B cell (primary cell): ENCODE data around the gene BARHL1. TPM values are rescaled to one million over a fixed set of nuclear protein-coding genes. Genes with fewer than 3 reads are reported as not detected.

ENCODE experiments used
- ATAC-seq: fragments of 200-7000 bp; cut with Tn5 transposase; one replicate; pipeline ENCODE4 v1.10.0; 2021; ENCODE audit warnings: low read depth, mild to moderate bottlenecking, moderate number of reproducible peaks, moderate library complexity
- CTCF ChIA-PET: fragments of 350-600 bp; sonication (Branson Sonifier 250); formaldehyde crosslinking; loops from one replicate; lab custom pipeline; 2021; ENCODE audit warnings: antibody characterized with exemption, inconsistent platforms; lab: Charles Lee
- POLR2A ChIA-PET: fragments of 350-600 bp; sonication (Branson Sonifier 250); formaldehyde crosslinking; loops from one replicate; lab custom pipeline; 2021; ENCODE audit warnings: antibody characterized with exemption; lab: Charles Lee
- DNase-seq: peaks from one replicate; pipeline ENCODE4 v3.0.0; 2013
- H2AFZ ChIP-seq: 2 replicates; pipeline ENCODE4 v1.6.1; 2012; ENCODE audit warnings: mild to moderate bottlenecking, low read depth, low read length; ENCODE audit not compliant: insufficient read depth, poor library complexity, severe bottlenecking
- H3K27ac ChIP-seq, 2 donors: 1 replicate in 1 of 2; 2 replicates in 1 of 2; pipeline ENCODE4 v1.5.1; 2012 to 2013; ENCODE audit warnings: low read length in 2 of 2, mild to moderate bottlenecking in 2 of 2, moderate library complexity in 1 of 2
- H3K27me3 ChIP-seq, 4 experiments: fragments of 200-600 bp in 1 of 4; sonication (generic) in 1 of 4; replicated peaks in 1 of 4; 1 replicate in 2 of 4; 2 replicates in 2 of 4; pipeline versions ENCODE4 v1.6.1 to v1.7.0; 2013 to 2016; ENCODE audit warnings: low read length in 3 of 4, mild to moderate bottlenecking in 2 of 4, mixed read lengths in 1 of 4, moderate library complexity in 1 of 4; ENCODE audit not compliant: insufficient read depth in 4 of 4, control insufficient read depth in 3 of 4; ENCODE audit errors: control extremely low read depth in 1 of 4
- H3K36me3 ChIP-seq, 2 experiments: replicated peaks in 1 of 2; 1 replicate in 1 of 2; 2 replicates in 1 of 2; pipeline versions ENCODE4 v1.6.1 to v1.7.1; 2013; ENCODE audit warnings: low read length in 1 of 2; ENCODE audit not compliant: insufficient read depth in 2 of 2, control insufficient read depth in 1 of 2; ENCODE audit errors: control extremely low read depth in 1 of 2, extremely low read depth in 1 of 2
- H3K4me1 ChIP-seq, 2 donors: fragments of 200-600 bp in 1 of 2; sonication (generic) in 1 of 2; 1 replicate in 1 of 2; 2 replicates in 1 of 2; pipeline versions ENCODE4 v1.5.1 to v1.6.1; 2013 to 2017; ENCODE audit warnings: low read length in 2 of 2; ENCODE audit not compliant: control insufficient read depth in 2 of 2, insufficient read depth in 2 of 2
- H3K4me2 ChIP-seq: replicated peaks from 2 replicates; pipeline ENCODE3; 2012; ENCODE audit warnings: mild to moderate bottlenecking, low read depth, low read length; ENCODE audit not compliant: poor library complexity, severe bottlenecking
- H3K4me3 ChIP-seq, 5 experiments: fragments of 200-600 bp in 1 of 5; sonication (generic) in 1 of 5; 1 replicate in 3 of 5; 2 replicates in 2 of 5; pipeline versions ENCODE4 v1.5.1 to v1.7.0; 2011 to 2016; ENCODE audit warnings: low read length in 4 of 5, mild to moderate bottlenecking in 4 of 5, low read depth in 2 of 5, control low read depth in 1 of 5, moderate library complexity in 1 of 5; ENCODE audit not compliant: insufficient read depth in 1 of 5; ENCODE audit errors: control extremely low read depth in 1 of 5, extremely low read depth in 1 of 5
- H3K79me2 ChIP-seq: fragments of 200-600 bp; sonication (generic); one replicate; pipeline ENCODE4 v1.6.0; 2016; ENCODE audit warnings: low read length; ENCODE audit not compliant: control insufficient read depth, insufficient read depth
- H3K9ac ChIP-seq: fragments of 200-600 bp; sonication (generic); 2 replicates; pipeline ENCODE4 v1.6.1; 2017; ENCODE audit warnings: mild to moderate bottlenecking, low read length, moderate library complexity
- H3K9me3 ChIP-seq, 3 donors: one replicate each; pipeline versions ENCODE4 v1.6.1 to v1.7.1; 2013; ENCODE audit warnings: low read length in 2 of 3; ENCODE audit not compliant: control insufficient read depth in 2 of 3, insufficient read depth in 1 of 3; ENCODE audit errors: control extremely low read depth in 1 of 3
- H4K20me1 ChIP-seq: 2 replicates; pipeline ENCODE4 v1.6.0; 2012; ENCODE audit warnings: mild to moderate bottlenecking, low read length; ENCODE audit not compliant: insufficient read depth, control insufficient read depth, poor library complexity, severe bottlenecking
- H3K27ac Mint-ChIP-seq: one replicate; pipeline ENCODE4 v1.8.0; 2021; ENCODE audit warnings: mixed read lengths
- H3K27me3 Mint-ChIP-seq: one replicate; pipeline ENCODE4 v1.8.0; 2021; ENCODE audit warnings: mixed read lengths
- H3K4me1 Mint-ChIP-seq: one replicate; pipeline ENCODE4 v1.8.0; 2021; ENCODE audit warnings: mixed read lengths
- H3K4me3 Mint-ChIP-seq: one replicate; pipeline ENCODE4 v1.8.0; 2021; ENCODE audit warnings: mixed read lengths
- H3K9me3 Mint-ChIP-seq: one replicate; pipeline ENCODE4 v1.8.0; 2022; ENCODE audit warnings: mixed read lengths; ENCODE audit not compliant: insufficient read depth
- EZH2 ChIP-seq: IDR thresholded peaks from 2 replicates; pipeline ENCODE4 v1.6.1; 2012; ENCODE audit warnings: borderline replicate concordance, low read depth, mild to moderate bottlenecking, moderate library complexity, low read length; ENCODE audit not compliant: insufficient read depth, poor library complexity, severe bottlenecking
- whole genome bisulfite sequencing: methylation state at CpG from one replicate; pipeline ENCODE4 v1.1.5; 2013; ENCODE audit warnings: missing lambda C conversion rate; ENCODE audit not compliant: insufficient coverage; 5-methylcytosine and 5-hydroxymethylcytosine counted together
- intact Hi-C: fragments of 100-400 bp; cut with micrococcal nuclease; formaldehyde crosslinking; loops from one replicate; pipeline ENCODE4 v1.10.0; 2022
- polyA plus RNA-seq: library from polyadenylated mRNA; depleted of rRNA; stranded (reverse); fragments of >200 nt; gene quantifications from 2 replicates; pipeline ENCODE4 v1.2.3, GENCODE V29; 2012
- total RNA-seq, 2 donors: library from RNA; stranded (reverse); fragments of 120-200 nt in 1 of 2; gene quantifications; 1 replicate in 1 of 2; 2 replicates in 1 of 2; pipeline versions ENCODE4 v1.2.3 to v1.2.4, GENCODE V29; 2013 to 2022
- TF ChIP-seq, protein P1 (sequence below): fragments of 200-600 bp; IDR thresholded peaks from one replicate; pipeline ENCODE4 v1.8.0; 2022; ENCODE audit warnings: antibody characterized with exemption, mild to moderate bottlenecking

Gene BARHL1
- total and polyA plus RNA-seq, 2 donors (not counting 1 experiment from before 2014, with no cell fraction given) = not detected

DNA sequence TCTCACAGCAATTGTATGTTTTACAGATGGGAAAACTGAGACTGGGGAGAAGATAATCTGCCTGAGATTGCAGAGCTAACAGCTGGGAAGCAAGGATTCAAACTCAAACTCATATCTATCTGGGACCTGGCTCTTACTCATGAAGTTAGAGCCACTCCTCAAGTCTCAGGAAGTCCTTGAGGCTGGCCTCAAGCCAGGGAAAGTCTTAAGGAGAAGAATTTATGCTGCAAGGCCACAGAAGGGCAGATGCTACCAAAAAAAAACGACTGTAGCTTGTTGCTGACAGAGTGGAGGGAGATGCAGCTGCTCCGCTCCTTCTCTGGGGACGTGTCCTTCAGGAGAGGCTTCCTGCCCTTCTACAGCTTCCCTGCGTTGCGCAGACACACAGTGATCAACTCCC lies 39.8 kb downstream of the BARHL1 start:
- H3K4me2 ChIP-seq = no peak overlapping the region
- no peaks in the 10 kb centered on the region for H3K9me3 ChIP-seq
- ChIA-PET CTCF (interaction anchor here (0.7 kb wide), 1 partner anchor 113 kb away, joined by 3 read pairs; no protein-coding TSS in a partner anchor), POLR2A (no interaction called here)
- no peak overlapping the region for H2AFZ ChIP-seq
- WGBS = 84% methylated on average over 5 of the region's 5 CpGs
- no peak overlapping the region for H3K27ac Mint-ChIP-seq
- H3K27me3 Mint-ChIP-seq = no peaks in the 10 kb centered on the region
- DNase-seq = no peak
- no peak overlapping the region for H3K9ac ChIP-seq
- H3K4me1 Mint-ChIP-seq = no peaks in the 10 kb centered on the region
- no peak for ATAC-seq
- intact Hi-C loops = no loop called here
- no peaks in the 10 kb centered on the region for H3K27me3 ChIP-seq
- H3K4me3 ChIP-seq = no peak overlapping the region
- H3K4me1 ChIP-seq = no peaks in the 10 kb centered on the region
- no peak overlapping the region for H3K4me3 Mint-ChIP-seq
- no peak overlapping the region for H3K27ac ChIP-seq
- no peaks in the 10 kb centered on the region for H3K79me2 ChIP-seq
- H4K20me1 ChIP-seq = no peaks in the 10 kb centered on the region
- peaks cover 0 to 32% of the 10 kb centered on the region in 2 experiments for H3K36me3 ChIP-seq
- H3K9me3 Mint-ChIP-seq = no peaks in the 10 kb centered on the region
- no peak for TF ChIP-seq EZH2
- TF ChIP-seq, protein P1, sequence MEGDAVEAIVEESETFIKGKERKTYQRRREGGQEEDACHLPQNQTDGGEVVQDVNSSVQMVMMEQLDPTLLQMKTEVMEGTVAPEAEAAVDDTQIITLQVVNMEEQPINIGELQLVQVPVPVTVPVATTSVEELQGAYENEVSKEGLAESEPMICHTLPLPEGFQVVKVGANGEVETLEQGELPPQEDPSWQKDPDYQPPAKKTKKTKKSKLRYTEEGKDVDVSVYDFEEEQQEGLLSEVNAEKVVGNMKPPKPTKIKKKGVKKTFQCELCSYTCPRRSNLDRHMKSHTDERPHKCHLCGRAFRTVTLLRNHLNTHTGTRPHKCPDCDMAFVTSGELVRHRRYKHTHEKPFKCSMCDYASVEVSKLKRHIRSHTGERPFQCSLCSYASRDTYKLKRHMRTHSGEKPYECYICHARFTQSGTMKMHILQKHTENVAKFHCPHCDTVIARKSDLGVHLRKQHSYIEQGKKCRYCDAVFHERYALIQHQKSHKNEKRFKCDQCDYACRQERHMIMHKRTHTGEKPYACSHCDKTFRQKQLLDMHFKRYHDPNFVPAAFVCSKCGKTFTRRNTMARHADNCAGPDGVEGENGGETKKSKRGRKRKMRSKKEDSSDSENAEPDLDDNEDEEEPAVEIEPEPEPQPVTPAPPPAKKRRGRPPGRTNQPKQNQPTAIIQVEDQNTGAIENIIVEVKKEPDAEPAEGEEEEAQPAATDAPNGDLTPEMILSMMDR = no peak

DNA sequence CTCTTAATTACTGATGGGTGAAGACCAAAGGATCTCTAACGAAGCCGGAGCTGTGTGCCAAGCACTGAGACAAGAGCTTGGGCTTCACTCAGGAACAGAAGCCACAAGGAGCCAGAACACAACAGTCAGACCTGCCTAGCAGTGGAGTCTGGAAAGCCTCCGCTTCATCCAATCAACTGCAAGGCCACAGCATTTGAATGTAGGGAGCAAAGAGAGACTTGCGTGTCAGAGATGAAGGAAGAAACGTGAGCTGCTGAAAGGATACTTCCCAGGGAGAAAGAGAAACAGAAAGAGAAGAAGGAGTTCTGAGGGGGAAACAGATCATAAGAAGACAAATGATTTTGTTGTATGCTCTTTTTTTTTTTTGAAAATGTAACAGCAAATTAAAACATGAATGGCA lies 43.9 kb downstream of the BARHL1 start:
- Mint-ChIP-seq H3K4me3 (no peak overlapping the region), H3K27ac (no peak overlapping the region), H3K4me1 (no peaks in the 10 kb centered on the region), H3K27me3 (no peaks in the 10 kb centered on the region), H3K9me3 (no peaks in the 10 kb centered on the region)
- DNase-seq (no peak), ATAC-seq (no peak)
- no peak for TF ChIP-seq EZH2
- TF ChIP-seq, protein P1 = no peak
- Histone ChIP-seq H3K4me2 (no peak overlapping the region), H3K9me3 (no peaks in the 10 kb centered on the region), H3K79me2 (no peaks in the 10 kb centered on the region), H3K9ac (no peak overlapping the region), H3K4me1 (no peaks in the 10 kb centered on the region), H4K20me1 (no peaks in the 10 kb centered on the region), H3K4me3 (no peak overlapping the region), H3K27me3 (no peaks in the 10 kb centered on the region), H3K27ac (no peak overlapping the region), H2AFZ (no peak overlapping the region), H3K36me3 (peaks cover 2 to 42% of the 10 kb centered on the region in 2 experiments)
- POLR2A ChIA-PET = no interaction called here
- CTCF ChIA-PET = no interaction called here
- intact Hi-C loops = no loop called here
- WGBS = 100% methylated on average over 4 of the region's 5 CpGs
